Gastroesophageal sphincter (tissue), 3 donors: Measurements from ENCODE around the gene RELT.

Experiments
- POLR2AphosphoS5 ChIP-seq: sonication (generic); formaldehyde crosslinking; IDR thresholded peaks from one replicate; pipeline ENCODE4 v1.6.1; 2017; ENCODE audit warnings: antibody characterized with exemption
- TF ChIP-seq, protein P1 (sequence below), 4 experiments: fragments of 200-600 bp in 2 of 4; fragments of 450-650 bp in 2 of 4; sonication (generic) in 1 of 4; IDR thresholded peaks; one replicate each; pipeline ENCODE4 v1.5.1; 2017 to 2019; ENCODE audit warnings: antibody characterized with exemption in 4 of 4, mild to moderate bottlenecking in 2 of 4, moderate library complexity in 2 of 4

GRCh38 chr11:73347067-73347466, 29.1 kb upstream of the RELT start:
- TF ChIP-seq, protein P1, sequence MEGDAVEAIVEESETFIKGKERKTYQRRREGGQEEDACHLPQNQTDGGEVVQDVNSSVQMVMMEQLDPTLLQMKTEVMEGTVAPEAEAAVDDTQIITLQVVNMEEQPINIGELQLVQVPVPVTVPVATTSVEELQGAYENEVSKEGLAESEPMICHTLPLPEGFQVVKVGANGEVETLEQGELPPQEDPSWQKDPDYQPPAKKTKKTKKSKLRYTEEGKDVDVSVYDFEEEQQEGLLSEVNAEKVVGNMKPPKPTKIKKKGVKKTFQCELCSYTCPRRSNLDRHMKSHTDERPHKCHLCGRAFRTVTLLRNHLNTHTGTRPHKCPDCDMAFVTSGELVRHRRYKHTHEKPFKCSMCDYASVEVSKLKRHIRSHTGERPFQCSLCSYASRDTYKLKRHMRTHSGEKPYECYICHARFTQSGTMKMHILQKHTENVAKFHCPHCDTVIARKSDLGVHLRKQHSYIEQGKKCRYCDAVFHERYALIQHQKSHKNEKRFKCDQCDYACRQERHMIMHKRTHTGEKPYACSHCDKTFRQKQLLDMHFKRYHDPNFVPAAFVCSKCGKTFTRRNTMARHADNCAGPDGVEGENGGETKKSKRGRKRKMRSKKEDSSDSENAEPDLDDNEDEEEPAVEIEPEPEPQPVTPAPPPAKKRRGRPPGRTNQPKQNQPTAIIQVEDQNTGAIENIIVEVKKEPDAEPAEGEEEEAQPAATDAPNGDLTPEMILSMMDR (IDR thresholded peaks at IDR 0.05), result no peak
- TF ChIP-seq POLR2AphosphoS5, result no peak
